Smooth muscle cell (in vitro differentiated cells): ENCODE data around the gene ZFAND5. TPM values are rescaled to one million over a fixed set of nuclear protein-coding genes. Genes with fewer than 3 reads are reported as not detected.

Source experiments
- DNase-seq: peaks from one replicate; lab custom pipeline; 2025; ENCODE audit not compliant: unreplicated experiment; lab: John Stamatoyannopoulos, UW
- H2AFZ ChIP-seq: fragments of 200-600 bp; sonication (generic); 2 replicates; pipeline ENCODE4 v1.6.0; 2016; ENCODE audit warnings: antibody characterized with exemption, low read depth, mild to moderate bottlenecking
- H3F3A ChIP-seq: fragments of 200-600 bp; sonication (generic); 2 replicates; pipeline ENCODE4 v1.6.0; 2017; ENCODE audit warnings: antibody characterized with exemption, low read depth
- H3K27ac ChIP-seq: fragments of 200-600 bp; sonication (generic); 2 replicates; pipeline ENCODE4 v1.5.1; 2016; ENCODE audit warnings: low read depth, mild to moderate bottlenecking
- H3K27me3 ChIP-seq: fragments of 200-600 bp; sonication (generic); 2 replicates; pipeline ENCODE4 v1.6.1; 2016; ENCODE audit warnings: low read depth, mild to moderate bottlenecking
- H3K36me3 ChIP-seq: fragments of 200-600 bp; sonication (generic); 2 replicates; pipeline ENCODE4 v1.5.1; 2016; ENCODE audit warnings: low read depth
- H3K4me1 ChIP-seq: fragments of 200-600 bp; sonication (generic); 2 replicates; pipeline ENCODE4 v1.5.1; 2016; ENCODE audit warnings: low read depth
- H3K4me2 ChIP-seq: fragments of 200-600 bp; sonication (generic); 2 replicates; pipeline ENCODE4 v1.6.0; 2016; ENCODE audit warnings: mild to moderate bottlenecking
- H3K4me3 ChIP-seq: fragments of 200-600 bp; sonication (generic); 2 replicates; pipeline ENCODE4 v1.5.1; 2016; ENCODE audit warnings: mild to moderate bottlenecking
- H3K79me2 ChIP-seq: fragments of 200-600 bp; sonication (generic); 2 replicates; pipeline ENCODE4 v1.6.0; 2016; ENCODE audit warnings: low read depth, mild to moderate bottlenecking
- H3K9ac ChIP-seq: fragments of 200-600 bp; sonication (generic); 2 replicates; pipeline ENCODE4 v1.6.0; 2016; ENCODE audit warnings: low read depth
- H3K9me3 ChIP-seq: fragments of 200-600 bp; sonication (generic); replicated peaks from 2 replicates; pipeline ENCODE4 v1.5.1; 2016; ENCODE audit warnings: low read depth
- H4K20me1 ChIP-seq: fragments of 200-600 bp; sonication (generic); 2 replicates; pipeline ENCODE4 v1.6.0; 2016; ENCODE audit warnings: low read depth
- WGBS: methylation state at CpG from one replicate; pipeline ENCODE4 v1.1.7; 2016; ENCODE audit warnings: low lambda C conversion rate; 5-methylcytosine and 5-hydroxymethylcytosine counted together
- polyA plus RNA-seq: library from polyadenylated mRNA; unstranded; fragments of >200 nt; fragmentation: Nextera tagmentation; extraction: Ambion mirVana; gene quantifications from 2 replicates; pipeline ENCODE4 v1.2.1, GENCODE V29; 2016
- total RNA-seq: library from RNA; depleted of rRNA; stranded (reverse); fragments of >200 nt; gene quantifications from 2 replicates; pipeline ENCODE4 v1.2.3, GENCODE V29; 2014
- TF ChIP-seq, protein P1 (sequence below): fragments of 200-600 bp; sonication (generic); IDR thresholded peaks from 2 replicates; pipeline ENCODE4 v1.5.1; 2017; ENCODE audit warnings: borderline replicate concordance, mild to moderate bottlenecking, antibody characterized with exemption; ENCODE audit not compliant: insufficient read depth, poor library complexity, severe bottlenecking

Gene ZFAND5
- total and polyA plus RNA-seq, 2 experiments from 2014 or later: 163 to 244 TPM

DNA sequence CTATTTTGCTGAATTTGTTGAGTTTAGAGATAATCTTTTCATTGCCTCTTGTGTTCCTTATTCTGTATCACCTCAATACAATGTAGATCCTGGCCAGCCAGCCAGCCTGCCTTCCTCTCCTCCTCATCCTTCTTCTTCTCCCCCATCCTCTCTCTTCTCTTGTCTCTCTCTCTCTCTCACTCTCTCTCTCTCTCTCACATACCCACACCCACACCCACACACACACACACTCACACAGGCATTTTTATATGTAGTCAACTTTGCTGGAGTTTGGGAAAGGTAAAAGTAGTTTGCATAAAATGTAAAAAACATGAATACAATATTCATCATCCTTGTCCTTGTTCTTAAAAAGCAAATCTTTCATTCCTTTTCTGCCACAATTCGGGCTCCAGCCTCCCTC, 60.5 kb downstream of the ZFAND5 start:
- H3K9ac ChIP-seq: no peak overlapping the region
- H3K36me3 ChIP-seq: no peaks in the 10 kb centered on the region
- H3K9me3 ChIP-seq: no peaks in the 10 kb centered on the region
- H3K4me3 ChIP-seq: no peak overlapping the region
- no peaks in the 10 kb centered on the region for H3F3A ChIP-seq
- TF ChIP-seq, protein P1, sequence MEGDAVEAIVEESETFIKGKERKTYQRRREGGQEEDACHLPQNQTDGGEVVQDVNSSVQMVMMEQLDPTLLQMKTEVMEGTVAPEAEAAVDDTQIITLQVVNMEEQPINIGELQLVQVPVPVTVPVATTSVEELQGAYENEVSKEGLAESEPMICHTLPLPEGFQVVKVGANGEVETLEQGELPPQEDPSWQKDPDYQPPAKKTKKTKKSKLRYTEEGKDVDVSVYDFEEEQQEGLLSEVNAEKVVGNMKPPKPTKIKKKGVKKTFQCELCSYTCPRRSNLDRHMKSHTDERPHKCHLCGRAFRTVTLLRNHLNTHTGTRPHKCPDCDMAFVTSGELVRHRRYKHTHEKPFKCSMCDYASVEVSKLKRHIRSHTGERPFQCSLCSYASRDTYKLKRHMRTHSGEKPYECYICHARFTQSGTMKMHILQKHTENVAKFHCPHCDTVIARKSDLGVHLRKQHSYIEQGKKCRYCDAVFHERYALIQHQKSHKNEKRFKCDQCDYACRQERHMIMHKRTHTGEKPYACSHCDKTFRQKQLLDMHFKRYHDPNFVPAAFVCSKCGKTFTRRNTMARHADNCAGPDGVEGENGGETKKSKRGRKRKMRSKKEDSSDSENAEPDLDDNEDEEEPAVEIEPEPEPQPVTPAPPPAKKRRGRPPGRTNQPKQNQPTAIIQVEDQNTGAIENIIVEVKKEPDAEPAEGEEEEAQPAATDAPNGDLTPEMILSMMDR: no peak
- peaks cover 4% of the 10 kb centered on the region for H3K4me1 ChIP-seq
- H3K79me2 ChIP-seq: no peaks in the 10 kb centered on the region
- DNase-seq: no peak
- H2AFZ ChIP-seq: peak overlapping the region; percentile 55
- no peaks in the 10 kb centered on the region for H3K27me3 ChIP-seq
- H3K27ac ChIP-seq: no peak overlapping the region
- no peaks in the 10 kb centered on the region for H4K20me1 ChIP-seq
- peak overlapping the region; percentile 68 for H3K4me2 ChIP-seq
- WGBS: 88% methylated on average over 1 of the region's 1 CpG

Other genes with a start within 250 kb of the ZFAND5 start
- 6.5 and 10.3 TPM in 2 replicates for gene GDA, start 215.8 kb downstream of the ZFAND5 start, total RNA-seq
- gene GDA, start 215.8 kb downstream of the ZFAND5 start, polyA plus RNA-seq: 1.4 and 1.8 TPM in 2 replicates
- 0.09 TPM in 1 of 2 replicates, not detected in the other for gene TMC1, start 156.4 kb upstream of the ZFAND5 start, total RNA-seq
- not detected in 2 replicates for gene TMC1, start 156.4 kb upstream of the ZFAND5 start, polyA plus RNA-seq